CD14-positive monocyte (primary cell): ENCODE data around the gene COPS6. TPM values are rescaled to one million over a fixed set of nuclear protein-coding genes. Genes with fewer than 3 reads are reported as not detected.
A peak's percentile ranks its signal among the peaks of the same experiment; 100 is the strongest.

Source experiments
- DNase-seq, 3 donors: peaks; one replicate each; pipeline ENCODE4 v3.0.0-alpha.2; 2011 to 2022
- H2AFZ ChIP-seq: 2 replicates; pipeline ENCODE4 v1.6.0; 2012; ENCODE audit warnings: mild to moderate bottlenecking, low read depth, low read length, inconsistent platforms; ENCODE audit not compliant: insufficient read depth, poor library complexity, severe bottlenecking
- H3K27ac ChIP-seq, 2 donors: 1 replicate in 1 of 2; 2 replicates in 1 of 2; pipeline ENCODE4 v1.5.1; 2012 to 2013; ENCODE audit warnings: low read length in 2 of 2, control low read depth in 1 of 2, inconsistent platforms in 1 of 2, low read depth in 1 of 2, mild to moderate bottlenecking in 1 of 2
- H3K27me3 ChIP-seq, 2 donors: one replicate each; pipeline versions ENCODE4 v1.6.0 to v1.6.1; 2011 to 2013; ENCODE audit warnings: low read length in 2 of 2; ENCODE audit not compliant: control insufficient read depth in 2 of 2, insufficient read depth in 2 of 2
- H3K36me3 ChIP-seq, 2 donors: replicated peaks in 1 of 2; 1 replicate in 1 of 2; 2 replicates in 1 of 2; pipeline versions ENCODE4 v1.5.1 to v1.6.1; 2012 to 2013; ENCODE audit warnings: low read length in 2 of 2, control low read depth in 1 of 2, inconsistent platforms in 1 of 2, mild to moderate bottlenecking in 1 of 2; ENCODE audit not compliant: insufficient read depth in 2 of 2, control insufficient read depth in 1 of 2
- H3K4me1 ChIP-seq, 2 donors: 1 replicate in 1 of 2; 2 replicates in 1 of 2; pipeline versions ENCODE4 v1.5.1 to v1.6.1; 2012 to 2013; ENCODE audit warnings: low read length in 2 of 2, control low read depth in 1 of 2, inconsistent platforms in 1 of 2, mild to moderate bottlenecking in 1 of 2, moderate library complexity in 1 of 2; ENCODE audit not compliant: insufficient read depth in 2 of 2, control insufficient read depth in 1 of 2
- H3K4me2 ChIP-seq: replicated peaks from 2 replicates; pipeline ENCODE3; 2012; ENCODE audit warnings: low read length, moderate library complexity, mild to moderate bottlenecking; ENCODE audit not compliant: poor library complexity, severe bottlenecking; ENCODE audit errors: extremely low read depth
- H3K4me3 ChIP-seq, 3 experiments: fragments of 200-600 bp in 1 of 3; sonication (generic) in 1 of 3; replicated peaks in 1 of 3; 1 replicate in 2 of 3; 2 replicates in 1 of 3; pipeline ENCODE4 v1.5.1; 2011 to 2013; ENCODE audit warnings: low read length in 3 of 3, mild to moderate bottlenecking in 3 of 3, control low read depth in 2 of 3, low read depth in 2 of 3, inconsistent platforms in 1 of 3, moderate library complexity in 1 of 3
- H3K79me2 ChIP-seq: 2 replicates; pipeline ENCODE4 v1.6.0; 2012; ENCODE audit warnings: mild to moderate bottlenecking, control low read depth, inconsistent platforms, low read length, moderate library complexity; ENCODE audit not compliant: insufficient read depth
- H3K9ac ChIP-seq: 2 replicates; pipeline ENCODE4 v1.6.0; 2017; ENCODE audit warnings: low read length, mild to moderate bottlenecking; ENCODE audit not compliant: insufficient read depth, poor library complexity, severe bottlenecking
- H3K9me3 ChIP-seq, 2 donors: replicated peaks in 1 of 2; 1 replicate in 1 of 2; 2 replicates in 1 of 2; pipeline versions ENCODE4 v1.5.1 to v1.6.1; 2012 to 2013; ENCODE audit warnings: low read length in 2 of 2, control low read depth in 1 of 2; ENCODE audit not compliant: control insufficient read depth in 1 of 2, insufficient read depth in 1 of 2
- H4K20me1 ChIP-seq: 2 replicates; pipeline ENCODE4 v1.6.0; 2012; ENCODE audit warnings: mild to moderate bottlenecking, low read length, control low read depth, moderate library complexity; ENCODE audit not compliant: insufficient read depth
- H3K27ac Mint-ChIP-seq, 7 donors: one replicate each; pipeline ENCODE4 v1.8.0; 2020; ENCODE audit warnings: mild to moderate bottlenecking in 7 of 7, mixed read lengths in 7 of 7, moderate library complexity in 6 of 7, inconsistent platforms in 2 of 7
- H3K27me3 Mint-ChIP-seq, 3 donors: one replicate each; pipeline ENCODE4 v1.8.0; 2021 to 2022; ENCODE audit warnings: low read depth in 3 of 3, mild to moderate bottlenecking in 3 of 3, mixed read lengths in 3 of 3, moderate library complexity in 3 of 3, inconsistent platforms in 1 of 3
- H3K36me3 Mint-ChIP-seq, 2 donors: one replicate each; pipeline ENCODE4 v1.8.0; 2020; ENCODE audit warnings: mixed read lengths in 2 of 2, inconsistent platforms in 1 of 2, mild to moderate bottlenecking in 1 of 2
- H3K4me1 Mint-ChIP-seq: one replicate; pipeline ENCODE4 v1.8.0; 2020; ENCODE audit warnings: mild to moderate bottlenecking, mixed read lengths
- H3K4me3 Mint-ChIP-seq, 2 donors: one replicate each; pipeline ENCODE4 v1.8.0; 2020; ENCODE audit warnings: mild to moderate bottlenecking in 2 of 2, mixed read lengths in 2 of 2, moderate library complexity in 1 of 2
- H3K9me3 Mint-ChIP-seq, 7 donors: one replicate each; pipeline ENCODE4 v1.8.0; 2020 to 2022; ENCODE audit warnings: mixed read lengths in 7 of 7, mild to moderate bottlenecking in 6 of 7, moderate library complexity in 6 of 7, inconsistent platforms in 2 of 7
- WGBS: methylation state at CpG from one replicate; pipeline ENCODE4 v1.1.5; 2013; ENCODE audit warnings: missing lambda C conversion rate; ENCODE audit not compliant: insufficient coverage; 5-methylcytosine and 5-hydroxymethylcytosine counted together
- intact Hi-C, 2 donors: fragments of 100-400 bp; cut with micrococcal nuclease; formaldehyde crosslinking; loops; one replicate each; pipeline versions ENCODE4 v1.15.0 to v1.15.1; 2023
- polyA plus RNA-seq, 3 donors: library from polyadenylated mRNA; depleted of rRNA in 1 of 3; unstranded in 2 of 3; stranded (reverse) in 1 of 3; fragments of 300-500 nt in 2 of 3; fragments of >200 nt in 1 of 3; fragmentation: Illumina TruSeq in 2 of 3; gene quantifications; 1 replicate in 2 of 3; 2 replicates in 1 of 3; pipeline ENCODE4 v1.2.3, GENCODE V29; 2012 to 2021
- TF ChIP-seq, protein P1 (sequence below): fragments of 200-600 bp; IDR thresholded peaks from one replicate; pipeline ENCODE4 v1.8.0; 2022; ENCODE audit warnings: antibody characterized with exemption, mild to moderate bottlenecking

COPS6 gene
- polyA plus RNA-seq, 3 donors = 77.1 to 119 (median 109) TPM

DNA sequence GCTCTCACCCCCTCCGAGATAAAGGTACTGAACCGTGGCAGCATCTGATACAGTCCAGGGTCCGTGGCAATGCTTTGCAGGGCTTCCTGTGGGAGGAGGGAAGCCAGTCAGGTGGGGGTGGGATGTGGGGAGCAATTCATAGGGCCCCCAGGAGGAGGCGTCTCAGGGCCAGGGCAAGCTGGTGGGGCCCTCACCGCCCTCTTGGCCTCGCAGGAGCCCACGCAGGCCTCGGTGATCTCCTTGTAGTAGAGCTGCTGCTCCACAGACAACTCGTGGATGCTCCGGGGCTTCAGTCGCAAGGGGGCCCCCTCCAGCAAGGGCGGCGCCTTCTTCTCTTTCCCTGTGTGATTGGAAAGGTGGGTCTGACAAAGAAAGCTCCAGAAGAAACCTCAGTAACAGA, 23.1 kb downstream of the COPS6 start:
- Histone ChIP-seq H4K20me1 (no peaks in the 10 kb centered on the region), H2AFZ (no peak overlapping the region), H3K4me3 (no peak overlapping the region), H3K27ac (no peak overlapping the region), H3K4me2 (no peak overlapping the region), H3K4me1 (no peaks in the 10 kb centered on the region), H3K36me3 (peaks cover 53 to 69% of the 10 kb centered on the region in 2 donors), H3K27me3 (no peaks in the 10 kb centered on the region), H3K9me3 (no peaks in the 10 kb centered on the region), H3K79me2 (no peaks in the 10 kb centered on the region), H3K9ac (no peak overlapping the region)
- intact Hi-C loops = no loop called here
- no peaks in the 10 kb centered on the region for H3K27me3 Mint-ChIP-seq
- peak overlapping the region in 2 of 7 donors; percentile 7 to 54 for H3K27ac Mint-ChIP-seq
- WGBS = 94% methylated on average over 5 of the region's 13 CpGs
- H3K36me3 Mint-ChIP-seq = peaks cover 48 to 82% of the 10 kb centered on the region in 2 donors
- no peak overlapping the region for H3K4me3 Mint-ChIP-seq
- H3K9me3 Mint-ChIP-seq = no peaks in the 10 kb centered on the region
- H3K4me1 Mint-ChIP-seq = peaks cover 8% of the 10 kb centered on the region
- TF ChIP-seq, protein P1, sequence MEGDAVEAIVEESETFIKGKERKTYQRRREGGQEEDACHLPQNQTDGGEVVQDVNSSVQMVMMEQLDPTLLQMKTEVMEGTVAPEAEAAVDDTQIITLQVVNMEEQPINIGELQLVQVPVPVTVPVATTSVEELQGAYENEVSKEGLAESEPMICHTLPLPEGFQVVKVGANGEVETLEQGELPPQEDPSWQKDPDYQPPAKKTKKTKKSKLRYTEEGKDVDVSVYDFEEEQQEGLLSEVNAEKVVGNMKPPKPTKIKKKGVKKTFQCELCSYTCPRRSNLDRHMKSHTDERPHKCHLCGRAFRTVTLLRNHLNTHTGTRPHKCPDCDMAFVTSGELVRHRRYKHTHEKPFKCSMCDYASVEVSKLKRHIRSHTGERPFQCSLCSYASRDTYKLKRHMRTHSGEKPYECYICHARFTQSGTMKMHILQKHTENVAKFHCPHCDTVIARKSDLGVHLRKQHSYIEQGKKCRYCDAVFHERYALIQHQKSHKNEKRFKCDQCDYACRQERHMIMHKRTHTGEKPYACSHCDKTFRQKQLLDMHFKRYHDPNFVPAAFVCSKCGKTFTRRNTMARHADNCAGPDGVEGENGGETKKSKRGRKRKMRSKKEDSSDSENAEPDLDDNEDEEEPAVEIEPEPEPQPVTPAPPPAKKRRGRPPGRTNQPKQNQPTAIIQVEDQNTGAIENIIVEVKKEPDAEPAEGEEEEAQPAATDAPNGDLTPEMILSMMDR = no peak
- DNase-seq = no peak

DNA sequence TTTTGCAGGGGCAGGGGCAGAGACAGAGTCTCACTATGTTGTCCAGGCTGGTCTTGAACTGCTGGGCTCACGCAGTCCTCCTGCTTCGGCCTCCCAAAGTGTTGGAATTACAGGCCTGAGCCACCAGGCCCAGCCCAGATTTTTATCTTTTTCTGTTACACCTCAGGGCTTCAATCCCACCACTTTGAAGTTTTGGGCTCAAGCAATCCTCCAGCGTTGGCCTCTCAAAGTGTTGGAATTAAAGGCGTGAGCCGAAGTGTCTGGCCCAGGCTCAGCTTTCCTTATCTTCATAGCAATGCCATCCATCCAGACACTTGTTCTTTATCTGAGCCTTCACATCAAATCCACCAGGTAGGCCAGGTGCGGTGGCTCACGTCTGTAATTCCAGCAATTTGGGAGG, 26.3 kb downstream of the COPS6 start:
- Histone ChIP-seq H3K27ac (no peak overlapping the region), H3K4me2 (no peak overlapping the region), H3K9me3 (no peaks in the 10 kb centered on the region), H3K36me3 (peaks cover 34 to 40% of the 10 kb centered on the region in 2 donors), H4K20me1 (no peaks in the 10 kb centered on the region), H3K4me1 (peaks cover 13 to 16% of the 10 kb centered on the region in 2 donors), H3K4me3 (no peak overlapping the region), H3K79me2 (peaks cover 11% of the 10 kb centered on the region), H3K27me3 (no peaks in the 10 kb centered on the region), H2AFZ (no peak overlapping the region), H3K9ac (no peak overlapping the region)
- Mint-ChIP-seq H3K36me3 (peaks cover 30 to 51% of the 10 kb centered on the region in 2 donors), H3K4me1 (peaks cover 23% of the 10 kb centered on the region), H3K4me3 (no peak overlapping the region), H3K27ac (peak overlapping the region in 1 of 7 donors; percentile 53), H3K9me3 (no peaks in the 10 kb centered on the region), H3K27me3 (no peaks in the 10 kb centered on the region)
- intact Hi-C loops = no loop called here
- WGBS = 98% methylated on average over 6 of the region's 7 CpGs
- TF ChIP-seq, protein P1 = no peak
- DNase-seq = no peak
